Measurements from ENCODE around the gene ABAT.

The ABAT gene

DNA sequence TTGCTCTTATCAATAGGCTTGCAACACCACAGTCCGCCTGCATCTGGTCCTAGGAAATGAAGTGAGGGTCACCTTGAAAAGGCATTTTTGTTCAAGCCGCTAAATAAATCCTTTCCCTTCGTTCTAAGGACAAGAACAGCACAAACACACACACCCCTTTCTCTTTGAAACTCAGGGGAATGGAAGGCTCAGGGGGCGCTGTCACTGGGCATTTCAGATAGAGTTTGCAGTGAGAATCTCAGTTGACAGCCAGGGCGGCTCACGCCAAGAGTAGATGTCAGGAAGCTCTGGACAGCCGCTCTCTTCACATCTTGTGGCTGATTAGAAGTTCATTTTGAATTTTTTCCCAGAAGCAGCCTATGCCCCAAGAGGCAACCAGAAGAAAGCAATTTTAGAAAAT is 39.8 kb downstream of the ABAT start:
- in situ Hi-C loops (cut with MboI; ENCODE audit: low sequenced_read_pairs), result no loop called here

DNA sequence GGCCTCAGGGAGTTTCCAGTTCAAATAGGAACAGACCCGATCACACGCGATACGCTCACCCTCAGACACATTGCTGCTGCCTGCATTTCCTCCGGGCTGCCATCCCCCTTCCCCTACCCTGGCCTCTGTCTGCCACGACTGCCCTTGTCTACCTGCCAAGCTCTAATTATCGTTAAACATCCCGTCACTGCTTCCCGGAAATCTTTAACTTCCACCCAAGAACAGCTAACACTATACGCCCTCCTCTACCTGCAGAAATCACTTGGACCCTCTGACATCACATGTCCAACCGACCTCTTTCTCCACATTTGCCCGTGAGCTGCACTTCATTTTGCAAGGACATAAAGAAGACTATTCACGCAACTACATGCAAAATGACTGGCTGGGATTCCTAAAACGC is 40.4 kb downstream of the ABAT start:
- in situ Hi-C loops (cut with MboI; ENCODE audit: low sequenced_read_pairs), result no loop called here

DNA sequence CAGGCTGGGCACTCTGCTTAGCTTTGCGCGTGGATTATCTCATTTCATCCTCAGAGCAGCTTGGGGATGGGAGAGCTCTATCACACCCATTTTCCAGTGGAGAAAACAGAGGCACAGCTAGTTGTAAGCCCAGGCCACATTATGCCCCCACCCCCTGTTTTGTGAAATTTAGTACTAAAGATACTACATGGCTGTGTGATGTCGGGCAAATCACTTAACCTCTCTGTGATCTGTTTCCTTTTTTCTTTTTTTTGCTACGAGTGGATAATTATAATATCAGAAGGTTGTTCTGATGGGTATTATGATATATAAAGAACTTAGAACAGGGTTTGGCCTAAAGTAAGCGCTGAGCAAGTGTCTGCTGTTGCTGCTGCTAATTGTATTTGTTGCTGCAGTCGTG is 41.6 kb downstream of the ABAT start:
- in situ Hi-C loops (cut with MboI; ENCODE audit: low sequenced_read_pairs), result no loop called here

DNA sequence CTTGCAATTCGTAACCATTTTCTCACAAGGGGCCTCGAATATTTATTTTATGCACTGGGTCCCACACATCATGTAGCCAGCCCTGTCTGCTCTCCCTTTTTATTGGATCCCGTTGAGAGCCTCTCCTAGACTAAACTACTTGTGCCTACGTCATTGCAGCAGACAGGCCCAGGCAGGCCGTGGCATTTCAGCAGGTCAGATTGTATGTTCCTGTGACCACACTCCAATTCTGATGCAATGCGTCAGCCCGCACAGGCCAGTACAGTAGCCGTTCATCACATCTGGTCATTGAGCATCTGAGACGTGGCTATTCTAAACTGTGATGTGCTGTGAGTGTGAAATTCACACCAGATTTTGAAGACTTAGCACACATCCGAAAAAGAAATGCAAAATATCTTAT is 42.2 kb downstream of the ABAT start:
- in situ Hi-C loops (cut with MboI; ENCODE audit: low sequenced_read_pairs), result no loop called here

DNA sequence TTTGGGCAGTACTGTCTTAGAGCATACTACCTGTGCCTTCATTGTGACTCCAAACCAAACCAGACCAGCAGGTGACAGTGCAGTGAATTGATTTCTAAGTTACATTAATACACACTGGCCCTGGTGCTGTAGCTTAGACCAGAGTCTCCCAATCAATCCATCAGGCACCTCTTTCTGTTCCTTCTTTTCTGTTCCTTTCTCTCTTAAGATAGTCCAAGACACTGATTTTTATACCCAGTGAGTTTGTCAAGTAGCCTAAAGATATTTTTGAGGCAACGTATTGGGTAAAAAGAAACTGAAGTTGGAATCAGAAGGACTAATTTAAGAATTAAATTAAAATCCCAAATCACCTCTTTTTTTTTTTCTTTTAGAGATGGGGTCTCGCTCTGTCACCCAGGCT is 43.1 kb downstream of the ABAT start:
- in situ Hi-C loops (cut with MboI; ENCODE audit: low sequenced_read_pairs), result no loop called here

DNA sequence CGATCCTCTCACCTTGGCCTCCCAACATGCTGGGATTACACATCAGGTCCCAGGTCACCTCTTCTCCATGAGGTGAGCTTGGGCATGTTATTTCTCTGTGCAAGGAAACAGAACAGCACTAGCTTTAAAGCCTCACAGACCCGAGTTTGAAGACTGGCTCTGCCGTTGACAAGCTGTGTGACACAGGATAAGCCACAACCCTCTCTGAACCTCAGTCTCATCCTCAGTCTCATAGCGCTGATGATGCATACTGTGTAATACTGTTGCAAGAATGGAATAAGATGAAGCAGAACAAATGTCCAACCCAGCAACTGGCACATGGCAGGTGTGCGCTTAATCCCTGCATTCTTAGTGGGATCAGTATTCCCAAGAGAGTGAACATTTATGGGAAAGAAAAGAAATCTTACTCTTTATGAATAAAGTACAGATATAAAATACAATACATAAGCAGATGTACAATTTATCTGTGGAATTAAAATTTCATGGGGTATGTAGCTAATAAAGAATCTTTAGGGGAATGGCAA is 43.5 kb downstream of the ABAT start:
- in situ Hi-C loops (cut with MboI; ENCODE audit: low sequenced_read_pairs), result no loop called here

DNA sequence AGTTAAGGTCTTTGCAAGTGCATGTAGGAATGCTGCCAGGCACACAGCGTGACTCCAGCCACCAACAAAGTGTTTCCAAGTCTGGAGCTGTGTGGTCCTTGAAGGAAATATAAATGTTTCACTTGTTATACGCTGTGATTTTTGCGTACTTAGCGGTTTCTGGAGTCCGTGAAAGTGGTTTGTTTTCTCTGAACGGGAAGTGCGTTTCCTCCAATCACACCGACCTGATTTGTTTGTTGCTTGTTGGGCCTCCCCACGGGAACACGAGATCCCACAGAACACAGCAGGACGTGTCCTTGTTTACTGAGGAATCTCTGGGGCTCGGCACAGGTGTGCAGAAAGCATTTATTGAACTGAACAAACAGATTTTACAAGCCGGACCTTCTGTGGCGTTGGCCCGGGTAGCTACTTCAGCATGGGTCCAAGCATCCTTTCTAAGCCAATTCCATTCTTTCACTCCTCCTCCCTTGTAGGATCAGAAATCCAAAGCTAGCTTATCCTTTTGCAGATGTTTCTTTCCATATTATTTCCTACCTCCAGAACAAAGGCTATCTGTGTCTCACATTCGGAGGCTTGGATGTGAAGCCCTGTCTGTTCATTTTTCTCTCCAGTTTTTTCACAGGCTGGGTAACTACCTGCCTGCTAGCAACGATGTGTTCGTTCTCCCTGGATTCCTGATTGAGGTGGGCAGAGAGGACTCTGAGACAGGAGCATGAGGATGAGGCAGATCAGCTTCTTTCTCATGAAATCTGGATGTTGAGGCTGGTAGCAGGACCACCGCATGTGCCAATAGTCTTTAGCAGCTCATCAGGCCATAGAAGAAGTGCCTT is 44.6 kb downstream of the ABAT start:
- in situ Hi-C loops (cut with MboI; ENCODE audit: low sequenced_read_pairs), result no loop called here

DNA sequence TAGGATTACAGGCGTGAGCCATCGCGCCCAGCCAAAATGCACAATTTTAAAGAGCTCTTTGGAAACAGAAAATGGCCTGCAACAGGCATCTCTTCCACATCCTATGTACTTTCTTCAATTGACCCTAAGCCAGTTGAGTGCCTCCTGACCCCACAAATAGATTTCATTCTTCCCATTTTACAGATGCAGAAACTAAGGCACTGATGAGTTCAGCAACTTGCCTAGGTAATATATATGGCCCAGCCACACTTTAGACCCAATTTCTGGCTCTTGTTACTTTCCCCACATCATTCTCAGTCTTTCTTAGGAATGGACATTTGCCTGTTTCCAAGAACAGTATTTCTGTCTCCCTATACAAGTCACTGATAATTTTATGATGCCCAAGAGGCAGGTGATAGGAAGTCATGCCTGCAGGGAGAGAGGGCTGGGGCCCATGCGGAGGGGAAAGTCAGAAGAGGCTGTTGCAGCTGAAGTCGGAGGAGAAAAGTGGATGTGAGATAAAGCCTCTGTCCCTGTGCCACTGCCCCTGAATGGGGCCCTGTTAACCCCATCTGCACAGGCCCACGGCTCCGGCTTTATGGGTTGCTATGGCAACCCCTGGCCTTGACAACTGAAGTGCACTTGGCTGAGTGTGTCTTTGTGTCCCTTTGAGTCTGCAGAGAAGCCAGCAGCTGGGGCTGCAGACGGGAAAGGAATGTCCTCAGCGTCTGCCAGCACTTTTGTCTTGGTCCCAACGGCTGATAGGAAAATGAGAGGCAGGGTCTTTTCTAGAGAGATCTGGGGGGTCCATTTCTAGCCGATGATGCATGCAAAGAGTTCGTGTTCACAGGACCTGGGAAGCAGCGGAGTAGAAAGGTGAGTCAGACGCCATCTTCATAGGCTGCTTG is 45.9 kb downstream of the ABAT start:
- in situ Hi-C loops (cut with MboI; ENCODE audit: low sequenced_read_pairs), result no loop called here

DNA sequence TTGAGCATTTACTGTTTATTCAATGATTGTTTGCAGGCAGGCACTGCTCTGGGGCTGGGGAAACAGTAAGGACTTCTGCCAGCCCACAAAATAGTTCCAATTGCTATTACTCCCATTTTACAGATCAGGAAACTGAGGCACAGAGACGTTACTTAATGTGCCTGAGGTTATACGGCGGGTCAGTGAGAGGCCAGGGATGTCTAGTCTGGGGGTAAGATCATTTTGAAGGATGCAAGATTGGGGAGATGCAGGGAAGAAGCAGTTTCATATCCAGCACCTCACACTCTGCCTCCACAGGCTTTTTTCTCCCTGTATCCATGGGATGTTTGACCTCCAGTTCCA is 46.5 kb downstream of the ABAT start:
- in situ Hi-C loops (cut with MboI; ENCODE audit: low sequenced_read_pairs), result no loop called here

DNA sequence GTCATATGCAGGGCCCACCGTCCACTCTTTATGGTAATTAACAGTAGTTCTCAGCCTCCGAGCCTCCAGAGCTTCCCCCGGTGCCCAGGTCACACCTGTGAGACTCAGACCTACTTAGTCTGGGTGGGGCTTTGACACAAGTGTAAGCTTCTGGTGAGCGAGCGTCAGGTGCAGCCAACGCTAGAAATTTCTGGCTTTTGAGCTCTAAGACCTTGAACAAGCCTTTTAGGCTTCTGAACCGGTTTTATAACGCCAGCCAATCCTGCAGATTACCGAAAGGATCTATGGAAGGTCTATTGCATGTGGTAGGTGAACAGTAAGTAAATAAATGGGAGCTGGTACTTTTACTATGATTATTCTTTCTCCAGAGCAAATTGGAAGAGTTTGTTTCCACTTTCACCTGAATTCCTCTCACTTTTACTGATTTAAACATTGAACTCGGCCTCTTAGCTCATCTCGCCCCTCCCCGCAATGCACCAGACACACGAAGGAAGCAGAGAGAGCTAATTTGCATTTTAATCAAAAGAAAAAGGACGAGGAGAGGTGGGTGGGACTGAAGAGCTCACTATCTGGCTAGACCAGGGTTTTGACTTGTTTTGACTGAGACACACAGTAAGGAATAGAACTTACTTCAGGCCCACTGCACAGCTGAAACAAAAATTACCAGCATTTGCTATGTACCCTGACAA is 47.1 kb downstream of the ABAT start:
- in situ Hi-C loops (cut with MboI; ENCODE audit: low sequenced_read_pairs), result no loop called here

DNA sequence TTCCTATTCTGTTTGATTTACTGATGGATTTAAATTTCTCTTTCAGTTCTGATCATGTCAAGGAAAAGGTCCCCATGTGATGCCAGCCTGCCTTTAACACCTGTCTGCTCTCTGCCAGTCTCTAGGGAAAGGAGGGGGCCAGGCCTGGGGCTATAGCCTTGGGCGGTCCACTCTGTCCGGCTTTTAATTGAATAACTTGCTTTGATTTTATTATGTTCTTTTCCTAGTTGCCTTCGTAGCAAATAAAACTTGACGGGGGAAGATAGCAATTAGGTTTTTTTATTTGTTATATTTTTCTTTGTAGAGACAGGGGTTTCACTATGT is 47.6 kb downstream of the ABAT start:
- in situ Hi-C loops (cut with MboI; ENCODE audit: low sequenced_read_pairs), result no loop called here

DNA sequence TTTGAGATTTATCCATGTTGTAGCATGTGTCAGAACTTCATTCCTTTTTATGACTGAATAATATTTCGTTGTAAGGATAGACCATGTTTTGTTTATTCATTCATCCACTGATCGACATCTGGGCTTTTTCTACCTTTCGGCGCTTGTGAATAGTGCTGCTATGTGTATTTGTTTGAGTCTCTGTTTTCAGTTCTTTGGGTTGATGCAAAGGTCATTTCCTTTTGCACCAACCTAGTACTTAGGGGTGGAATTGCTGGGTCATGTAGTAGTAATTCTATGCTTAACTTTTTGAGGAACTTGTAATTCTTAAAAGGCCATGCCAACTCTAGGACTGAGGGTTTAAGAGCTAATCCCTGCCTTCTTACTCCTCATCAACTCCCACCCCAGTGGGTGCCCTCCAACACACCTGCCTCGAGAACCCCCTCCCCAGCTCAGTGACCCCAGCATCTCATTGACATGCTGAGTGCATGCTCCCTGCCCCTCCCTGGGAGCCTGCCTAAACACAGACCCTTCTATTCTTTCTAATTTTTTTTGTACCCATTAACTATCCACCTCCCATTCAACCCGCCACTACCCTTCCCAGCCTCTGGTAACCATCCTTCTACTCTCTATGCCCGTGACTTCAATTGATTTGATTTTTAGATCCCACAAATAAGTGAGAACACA is 51.2 kb downstream of the ABAT start:
- in situ Hi-C loops (cut with MboI; ENCODE audit: low sequenced_read_pairs), result no loop called here

DNA sequence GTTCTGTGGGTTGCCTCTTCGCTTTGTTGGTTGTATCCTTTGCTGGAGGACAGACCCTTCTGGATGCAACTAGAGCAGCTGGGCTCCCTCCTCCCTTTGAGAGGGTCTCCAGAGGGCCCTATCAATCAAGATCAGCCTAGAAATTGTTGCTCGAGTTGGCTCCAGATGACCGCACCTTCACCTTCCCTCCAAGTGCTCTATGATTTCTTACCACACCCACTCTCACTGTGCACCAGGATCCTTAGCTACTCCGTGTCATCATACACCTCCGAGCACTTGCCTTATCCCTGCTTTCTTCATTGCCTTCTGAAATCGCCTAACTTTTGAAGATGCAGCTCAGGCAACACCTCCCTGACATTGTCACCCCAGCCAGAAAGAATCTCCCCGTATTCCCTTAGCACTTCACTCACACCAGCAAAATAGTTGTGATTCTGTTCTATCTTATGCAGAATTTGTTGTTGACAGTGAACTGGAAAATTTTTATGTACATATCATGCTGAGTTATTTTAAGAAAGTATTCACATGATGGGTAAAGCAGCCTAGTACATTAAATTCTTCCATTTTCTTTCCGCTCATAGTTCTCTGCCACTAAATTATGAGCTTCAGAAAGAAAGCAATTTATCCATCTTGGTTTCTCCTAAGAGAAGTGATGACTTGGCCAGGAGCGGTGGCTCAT is 52.9 kb downstream of the ABAT start:
- in situ Hi-C loops (cut with MboI; ENCODE audit: low sequenced_read_pairs), result no loop called here

DNA sequence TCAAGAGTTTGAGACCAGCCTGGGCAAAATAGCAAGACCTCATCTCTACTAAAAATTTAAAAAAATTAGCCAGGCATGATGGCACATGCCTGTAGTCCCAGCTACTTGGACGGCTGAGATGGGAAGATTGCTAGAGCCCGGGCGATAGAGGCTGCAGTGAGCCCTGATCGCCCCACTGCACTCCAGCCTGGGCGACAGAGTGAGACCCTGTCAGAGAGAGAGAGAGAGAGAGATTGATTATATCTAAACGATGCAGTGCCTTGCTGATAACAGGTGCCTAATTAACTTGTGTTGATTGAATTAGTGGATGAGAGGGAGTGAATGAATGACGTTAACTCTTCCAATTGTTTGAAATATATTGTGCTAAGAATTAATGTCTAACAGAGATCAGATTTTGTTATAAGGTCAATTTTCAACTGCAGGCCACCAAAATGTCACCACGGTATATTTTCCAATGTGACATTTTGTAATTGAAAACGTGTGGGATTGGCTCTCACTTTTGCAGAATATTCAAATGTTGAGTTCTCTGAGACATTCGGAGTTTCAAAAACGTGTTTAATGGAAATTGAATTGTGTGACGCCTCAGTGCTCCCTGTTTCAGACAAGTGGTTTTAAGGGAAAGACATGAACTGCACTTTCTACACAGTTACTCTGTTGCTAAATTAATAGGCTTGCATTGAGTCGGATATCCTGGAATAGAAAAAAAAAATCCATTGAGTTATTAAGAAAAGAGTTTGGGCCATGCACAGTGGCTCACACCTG is 53.6 kb downstream of the ABAT start:
- in situ Hi-C loops (cut with MboI; ENCODE audit: low sequenced_read_pairs), result no loop called here

DNA sequence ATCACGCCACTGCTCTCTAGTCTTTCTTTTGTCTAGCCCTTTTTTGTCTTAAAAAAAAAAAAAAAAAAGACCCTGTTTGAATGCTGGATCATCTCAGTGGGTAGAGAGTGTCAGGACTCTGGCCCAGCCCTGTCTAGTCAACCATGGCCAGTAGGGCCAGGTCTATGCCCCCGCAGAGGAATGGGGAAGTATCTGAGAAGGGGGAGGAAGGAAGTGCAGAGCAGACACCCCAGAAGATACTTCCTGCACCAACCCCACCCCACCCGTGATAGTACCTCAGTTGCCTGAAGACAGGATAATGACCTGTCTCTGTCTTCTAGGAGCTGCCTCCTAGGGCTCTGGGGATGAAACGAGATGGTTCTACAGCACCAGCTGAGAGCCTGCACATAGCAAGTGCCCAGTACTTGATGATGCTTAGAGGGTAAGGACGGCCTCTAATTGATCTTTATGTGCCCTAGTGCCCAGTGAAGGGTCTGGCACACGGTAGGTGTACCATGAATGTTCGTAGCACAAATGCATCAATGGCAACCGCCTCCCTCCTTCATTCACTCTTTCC is 55.4 kb downstream of the ABAT start:
- in situ Hi-C loops (cut with MboI; ENCODE audit: low sequenced_read_pairs), result no loop called here

DNA sequence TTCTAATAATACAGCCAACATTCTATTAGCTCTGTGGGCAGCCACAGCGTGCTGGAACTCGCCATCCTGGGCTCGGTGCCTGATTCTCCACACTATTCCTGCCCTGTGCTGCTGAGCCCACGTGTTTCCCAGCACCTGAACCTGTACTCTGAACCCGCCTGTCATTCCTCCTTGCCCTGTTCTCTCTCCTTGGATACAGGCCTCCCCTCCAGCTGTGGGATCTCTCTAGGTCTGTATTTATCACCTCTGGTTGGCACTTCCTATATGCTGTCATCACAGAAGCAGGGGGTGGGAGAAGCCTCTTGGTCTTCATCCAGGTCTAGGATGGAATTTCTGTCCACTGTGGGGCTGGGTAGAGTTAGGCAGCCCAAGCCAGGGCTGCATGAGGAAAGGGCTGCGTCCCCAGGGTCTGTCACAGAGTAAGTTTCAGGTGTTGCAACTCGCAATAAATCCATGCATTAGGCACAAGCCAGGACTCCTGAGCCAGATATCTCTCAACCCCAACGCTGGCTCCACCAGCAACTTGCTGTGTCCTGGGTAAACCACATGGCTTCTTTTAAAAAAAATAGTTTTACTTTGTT is 56.0 kb downstream of the ABAT start:
- in situ Hi-C loops (cut with MboI; ENCODE audit: low sequenced_read_pairs), result no loop called here

DNA sequence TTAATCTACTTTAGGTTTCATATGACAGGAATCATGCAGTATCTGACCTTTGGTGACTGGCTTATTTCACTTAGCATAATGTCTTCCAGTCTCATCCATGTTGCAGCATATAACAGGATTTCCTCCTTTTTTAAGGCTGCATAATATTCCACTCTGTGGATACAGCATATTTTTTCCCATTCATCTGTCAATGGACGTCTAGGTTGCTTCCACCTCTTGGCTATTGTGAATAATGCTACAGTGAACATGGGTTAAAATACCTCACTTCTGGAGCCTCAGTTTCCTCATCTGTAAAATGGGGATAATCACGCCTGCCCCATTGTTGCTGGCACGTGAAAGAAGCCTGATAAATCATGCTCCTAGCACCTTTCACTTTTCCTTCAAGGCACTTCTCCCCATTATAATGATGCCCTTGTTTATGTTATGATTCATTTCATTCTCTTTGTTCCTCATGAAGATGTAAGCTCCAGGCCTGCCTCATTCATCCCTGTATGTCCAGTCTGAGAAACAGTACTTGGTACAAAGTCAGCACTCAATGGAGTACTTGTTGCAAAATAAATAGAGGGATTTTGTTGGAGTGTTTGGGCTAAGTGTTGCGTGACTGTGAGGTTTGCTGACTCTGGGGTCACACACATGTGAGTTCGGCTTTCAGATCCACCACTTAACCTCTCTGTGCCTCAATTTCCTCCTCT is 59.6 kb downstream of the ABAT start:
- in situ Hi-C loops (cut with MboI; ENCODE audit: low sequenced_read_pairs), result no loop called here

DNA sequence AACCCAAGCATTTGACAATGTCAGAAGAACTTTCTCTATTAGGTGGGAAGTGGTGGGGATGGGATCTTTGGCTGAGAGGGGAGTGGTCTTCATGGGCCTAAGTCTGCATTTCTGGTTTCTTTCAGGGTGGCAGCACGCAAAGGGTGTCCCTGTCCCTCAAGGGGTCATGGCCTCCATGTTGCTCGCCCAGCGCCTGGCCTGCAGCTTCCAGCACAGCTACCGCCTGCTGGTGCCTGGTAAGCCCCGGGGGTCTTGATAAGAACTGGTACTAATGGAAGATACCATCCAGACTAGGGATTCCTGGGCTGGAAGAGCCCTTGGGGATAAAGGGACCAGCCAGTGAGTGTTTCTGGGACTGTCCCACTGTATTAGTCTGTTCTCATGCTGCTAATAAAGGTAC is 61.2 kb downstream of the ABAT start:
- in situ Hi-C loops (cut with MboI; ENCODE audit: low sequenced_read_pairs), result no loop called here
